ENCODE measurements around the gene THRB. TPM values are rescaled to one million over a fixed set of nuclear protein-coding genes. Genes with fewer than 3 reads are reported as not detected.

Gene THRB
- polyA plus RNA-seq, 2 of the 4 experiments (the other 2 are of a cell fraction) = 2.0 to 2.3 TPM

- no peak overlapping the region for H3K4me2 ChIP-seq
- POLR2A ChIA-PET = no interaction called here
Measured at GRCh38 chr3:24388611-24389010, 106.0 kb downstream of the THRB start.

GRCh38 chr3:24388159-24388558 is 106.5 kb downstream of the THRB start:
- CTCF ChIA-PET = interaction anchor here (1.0 to 1.8 kb wide), 4 partner anchors 11 to 124 kb away, joined by 3 to 8 read pairs (median 3); no protein-coding TSS in a partner anchor
- 71% methylated on average over 3 of the region's 3 CpGs for WGBS (ENCODE audit: missing lambda C conversion rate)
- ATAC-seq (no peak), FAIRE-seq (no peak), DNase-seq (ENCODE audit: low read depth in 1 of 2, low spot score in 1 of 2) (no peak)
- Histone ChIP-seq H3K9me3 (no peaks in the 10 kb centered on the region), H3K4me1 (peaks cover 7% of the 10 kb centered on the region; the same call in 2 of the 3 replicates), H3K27ac (no peak overlapping the region), H3K4me3 (no peak overlapping the region), H3K4me2 (no peak overlapping the region)
- POLR2A ChIA-PET = no interaction called here
- TF ChIP-seq HOXB13 (CRISPR knock-in tag; IDR thresholded peaks at IDR 0.05; ENCODE audit: low read depth) = no peak
- TF ChIP-seq TP53 (CRISPR knock-in tag; IDR thresholded peaks at IDR 0.05) = no peak
- TF ChIP-seq NFE2L2 (conservative IDR thresholded peaks at IDR 0.05; ENCODE audit: low read length) = no peak

More at GRCh38 chr3:24388611-24389010, 106.0 kb downstream of the THRB start:
- FAIRE-seq = no peak
- H3K9me3 ChIP-seq = no peaks in the 10 kb centered on the region
- H3K27ac ChIP-seq = no peak overlapping the region
- no peak for ATAC-seq
- peaks cover 7% of the 10 kb centered on the region; the same call in 2 of the 3 replicates for H3K4me1 ChIP-seq
- no peak for DNase-seq (ENCODE audit: low read depth in 1 of 2, low spot score in 1 of 2)
- CTCF ChIA-PET = interaction anchor here (1.0 to 1.8 kb wide), 3 partner anchors 12 to 125 kb away, joined by 3 to 8 read pairs (median 3); no protein-coding TSS in a partner anchor
- TF ChIP-seq, protein P1, sequence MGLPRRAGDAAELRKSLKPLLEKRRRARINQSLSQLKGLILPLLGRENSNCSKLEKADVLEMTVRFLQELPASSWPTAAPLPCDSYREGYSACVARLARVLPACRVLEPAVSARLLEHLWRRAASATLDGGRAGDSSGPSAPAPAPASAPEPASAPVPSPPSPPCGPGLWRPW (IDR thresholded peaks at IDR 0.05) = no peak
- no peak for TF ChIP-seq FOSL2 (IDR thresholded peaks at IDR 0.05)
- TF ChIP-seq FOSL2 (CRISPR knock-in tag; IDR thresholded peaks at IDR 0.05) = no peak
- no peak for TF ChIP-seq CTCF (IDR thresholded peaks at IDR 0.05)
- TF ChIP-seq, protein P2, sequence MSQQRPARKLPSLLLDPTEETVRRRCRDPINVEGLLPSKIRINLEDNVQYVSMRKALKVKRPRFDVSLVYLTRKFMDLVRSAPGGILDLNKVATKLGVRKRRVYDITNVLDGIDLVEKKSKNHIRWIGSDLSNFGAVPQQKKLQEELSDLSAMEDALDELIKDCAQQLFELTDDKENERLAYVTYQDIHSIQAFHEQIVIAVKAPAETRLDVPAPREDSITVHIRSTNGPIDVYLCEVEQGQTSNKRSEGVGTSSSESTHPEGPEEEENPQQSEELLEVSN (IDR thresholded peaks at IDR 0.05; ENCODE audit: borderline replicate concordance, low read depth) = no peak
- no peak for TF ChIP-seq HOXB5 (CRISPR knock-in tag; IDR thresholded peaks at IDR 0.05)
- no peak for TF ChIP-seq ESRRA (IDR thresholded peaks at IDR 0.05; ENCODE audit: borderline replicate concordance, low read length)
- no peak for TF ChIP-seq EP300 (IDR thresholded peaks at IDR 0.05)
- no peak overlapping the region for H3K4me3 ChIP-seq

- Histone ChIP-seq H3K27ac (no peak overlapping the region), H3K4me3 (no peak overlapping the region), H3K4me2 (no peak overlapping the region), H3K9me3 (no peaks in the 10 kb centered on the region), H3K4me1 (peaks cover 7% of the 10 kb centered on the region; the same call in 2 of the 3 replicates)
- POLR2A ChIA-PET = no interaction called here
- DNase-seq (ENCODE audit: low read depth in 1 of 2, low spot score in 1 of 2) = no peak
- no peak for ATAC-seq
- WGBS (ENCODE audit: missing lambda C conversion rate) = 95% methylated on average over 1 of the region's 1 CpG
- no peak for FAIRE-seq
- CTCF ChIA-PET = interaction anchor here (0.8 to 1.8 kb wide), 3 partner anchors 11 to 104 kb away, joined by 3 to 8 read pairs (median 3); no protein-coding TSS in a partner anchor
- no peak for TF ChIP-seq SMC3 (IDR thresholded peaks at IDR 0.05)
- no peak for TF ChIP-seq EHF (CRISPR knock-in tag; IDR thresholded peaks at IDR 0.05)
- no peak for TF ChIP-seq PHF8 (IDR thresholded peaks at IDR 0.05; ENCODE audit: borderline replicate concordance, low read depth)
- TF ChIP-seq ZNF302 (CRISPR knock-in tag; IDR thresholded peaks at IDR 0.05) = no peak
- no peak for TF ChIP-seq POLR2AphosphoS2 (conservative IDR thresholded peaks at IDR 0.05; ENCODE audit: low read length)
- TF ChIP-seq BHLHE40 (IDR thresholded peaks at IDR 0.05; ENCODE audit: low read depth, low read length) = no peak
- TF ChIP-seq ZFP36 (IDR thresholded peaks at IDR 0.05; ENCODE audit: borderline replicate concordance, partially characterized antibody) = no peak
- no peak for TF ChIP-seq HOXA7 (CRISPR knock-in tag; IDR thresholded peaks at IDR 0.05)
- no peak for TF ChIP-seq NPAS2 (CRISPR knock-in tag; IDR thresholded peaks at IDR 0.05; ENCODE audit: borderline replicate concordance)
Measured at GRCh38 chr3:24387493-24387892, 107.2 kb downstream of the THRB start.
